Panc1 (cell line): ENCODE results near the gene ERGIC1.

Source experiments
- SIN3A ChIP-seq: IDR thresholded peaks from 2 replicates; pipeline ENCODE4 v1.6.1; 2012; ENCODE audit warnings: low read depth, mild to moderate bottlenecking, low read length, moderate library complexity, borderline replicate concordance; ENCODE audit not compliant: insufficient read depth
- TCF7L2 ChIP-seq: IDR thresholded peaks from 2 replicates; pipeline ENCODE4 v1.6.1; 2011; ENCODE audit warnings: mild to moderate bottlenecking, low read depth, low read length, inconsistent platforms
- TF ChIP-seq, protein P1 (sequence below): fragments of 450-650 bp; IDR thresholded peaks from 2 replicates; pipeline ENCODE4 v1.5.1; 2017; ENCODE audit warnings: mild to moderate bottlenecking

DNA sequence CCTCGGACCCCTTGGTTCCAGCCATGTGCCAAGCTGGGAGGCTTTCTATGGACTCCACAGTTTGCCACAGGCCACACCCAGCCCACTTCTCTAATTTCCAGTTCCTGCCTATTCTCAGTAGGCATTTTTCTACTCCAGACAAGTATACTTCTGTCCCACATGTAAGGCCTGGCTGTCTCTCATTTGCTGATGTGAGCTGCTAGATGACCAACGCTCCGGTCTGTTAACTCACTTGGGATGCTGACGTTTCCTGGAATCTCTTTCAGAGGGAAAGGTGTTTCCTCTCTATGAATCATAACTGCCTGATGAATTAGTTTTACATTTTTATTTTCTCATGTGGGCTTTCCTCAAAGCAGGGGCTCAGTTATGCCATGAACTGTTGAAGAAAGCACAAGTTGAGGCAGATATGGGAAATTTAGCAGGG lies 36.3 kb downstream of the ERGIC1 start:
- TF ChIP-seq, protein P1, sequence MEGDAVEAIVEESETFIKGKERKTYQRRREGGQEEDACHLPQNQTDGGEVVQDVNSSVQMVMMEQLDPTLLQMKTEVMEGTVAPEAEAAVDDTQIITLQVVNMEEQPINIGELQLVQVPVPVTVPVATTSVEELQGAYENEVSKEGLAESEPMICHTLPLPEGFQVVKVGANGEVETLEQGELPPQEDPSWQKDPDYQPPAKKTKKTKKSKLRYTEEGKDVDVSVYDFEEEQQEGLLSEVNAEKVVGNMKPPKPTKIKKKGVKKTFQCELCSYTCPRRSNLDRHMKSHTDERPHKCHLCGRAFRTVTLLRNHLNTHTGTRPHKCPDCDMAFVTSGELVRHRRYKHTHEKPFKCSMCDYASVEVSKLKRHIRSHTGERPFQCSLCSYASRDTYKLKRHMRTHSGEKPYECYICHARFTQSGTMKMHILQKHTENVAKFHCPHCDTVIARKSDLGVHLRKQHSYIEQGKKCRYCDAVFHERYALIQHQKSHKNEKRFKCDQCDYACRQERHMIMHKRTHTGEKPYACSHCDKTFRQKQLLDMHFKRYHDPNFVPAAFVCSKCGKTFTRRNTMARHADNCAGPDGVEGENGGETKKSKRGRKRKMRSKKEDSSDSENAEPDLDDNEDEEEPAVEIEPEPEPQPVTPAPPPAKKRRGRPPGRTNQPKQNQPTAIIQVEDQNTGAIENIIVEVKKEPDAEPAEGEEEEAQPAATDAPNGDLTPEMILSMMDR, result no peak
- TF ChIP-seq TCF7L2 (no peak), SIN3A (no peak)
